ENCODE results near the gene TBX15.

DNA sequence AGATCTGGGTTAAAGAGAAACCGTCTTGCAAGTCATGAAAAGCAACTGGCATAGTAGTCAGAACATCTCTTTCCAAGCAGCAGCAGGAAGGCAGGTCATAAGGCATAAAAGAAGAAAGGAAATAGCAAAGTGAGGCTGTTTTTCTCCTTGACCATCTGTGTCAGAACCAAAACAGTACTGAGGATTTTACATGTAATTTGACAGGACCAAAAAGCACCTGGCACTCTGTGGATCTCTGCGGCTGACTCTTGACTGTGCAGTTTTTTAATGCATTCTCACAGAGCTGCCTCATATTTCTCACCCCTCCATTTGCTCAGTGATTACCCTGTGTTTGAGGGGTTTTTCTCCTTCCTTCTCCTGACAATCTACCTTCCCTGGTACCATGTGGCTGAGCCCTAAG lies 17.7 kb downstream of the TBX15 start:
- TF ChIP-seq YY1 (IDR thresholded peaks at IDR 0.05; ENCODE audit: insufficient read depth, insufficient read length) (no peak), SUZ12 (IDR thresholded peaks at IDR 0.05; ENCODE audit: extremely low read depth, insufficient read depth, insufficient read length) (no peak)

All from NT2/D1 (cell line).